Endothelial cell of hepatic sinusoid (primary cell): ENCODE measurements around the gene NUPR1.
"Not testable (repeated sequence)": the region's sequence is repeated elsewhere in the genome, so short reads cannot be mapped to it uniquely, and the experiment has no call there.

ENCODE experiments used
- in situ Hi-C: cut with HindIII; loops from 2 replicates; pipeline ENCODE4 v1.10.0; 2017; ENCODE audit warnings: low sequenced_read_pairs

Gene NUPR1

GRCh38 chr16:28501258-28502232, 37.2 kb downstream of the NUPR1 start:
- in situ Hi-C loops = loop anchor here (5.0 kb wide), 1 partner anchor 41 kb away; no protein-coding TSS in a partner anchor

GRCh38 chr16:28500476-28501180, 38.1 kb downstream of the NUPR1 start:
- in situ Hi-C loops = loop anchor here (5.0 kb wide), 1 partner anchor 42 kb away; no protein-coding TSS in a partner anchor

- in situ Hi-C loops = loop anchor here (5.0 kb wide), 1 partner anchor 42 kb away; no protein-coding TSS in a partner anchor
Measured at GRCh38 chr16:28499854-28500253, 38.9 kb downstream of the NUPR1 start.

- in situ Hi-C loops = no loop called here
Measured at GRCh38 chr16:28498666-28499381, 40.0 kb downstream of the NUPR1 start.

- in situ Hi-C loops = no loop called here
Measured at GRCh38 chr16:28497861-28498599, 40.7 kb downstream of the NUPR1 start.

GRCh38 chr16:28497386-28497785, 41.4 kb downstream of the NUPR1 start:
- in situ Hi-C loops = no loop called here

- in situ Hi-C loops = no loop called here
Measured at GRCh38 chr16:28496844-28497243, 41.9 kb downstream of the NUPR1 start.

- in situ Hi-C loops = no loop called here
Measured at GRCh38 chr16:28495795-28496749, 42.7 kb downstream of the NUPR1 start.

- in situ Hi-C loops = no loop called here
Measured at GRCh38 chr16:28495098-28495793, 43.5 kb downstream of the NUPR1 start.

GRCh38 chr16:28494121-28494851, 44.5 kb downstream of the NUPR1 start, which contains the start of gene APOBR:
Gene APOBR (plus strand): TSS chr16:28494643. CDS start chr16:28494682, 39 bp downstream.
- in situ Hi-C loops = no loop called here

GRCh38 chr16:28492511-28492910, 46.3 kb downstream of the NUPR1 start:
- in situ Hi-C loops = no loop called here

GRCh38 chr16:28491970-28492474, 46.8 kb downstream of the NUPR1 start, which contains the start of gene CLN3:
Gene CLN3 (minus strand): TSS chr16:28492074. CDS start chr16:28491759, 315 bp downstream.
- in situ Hi-C loops = no loop called here

GRCh38 chr16:28491230-28491969, 47.4 kb downstream of the NUPR1 start:
- in situ Hi-C loops = no loop called here

GRCh38 chr16:28486266-28486665, 52.5 kb downstream of the NUPR1 start:
- in situ Hi-C loops = no loop called here

- in situ Hi-C loops = not testable (repeated sequence)
Measured at GRCh38 chr16:28483361-28483760, 55.4 kb downstream of the NUPR1 start.
